GM12878 (cell line): ENCODE data around the gene ACKR2. TPM values are rescaled to one million over a fixed set of nuclear protein-coding genes. Genes with fewer than 3 reads are reported as not detected.

Experiments
- E4F1 ChIP-seq: fragments of 450-650 bp; IDR thresholded peaks from 2 replicates; pipeline ENCODE4 v1.6.1; 2018; ENCODE audit warnings: borderline replicate concordance, mild to moderate bottlenecking; ENCODE audit not compliant: partially characterized antibody
- MTA3 ChIP-seq: IDR thresholded peaks from 2 replicates; pipeline ENCODE4 v1.6.1; 2012; ENCODE audit warnings: low read length, inconsistent platforms, borderline replicate concordance
- NR2C1 ChIP-seq: fragments of 450-650 bp; IDR thresholded peaks from 2 replicates; pipeline ENCODE4 v1.6.1; 2017; ENCODE audit warnings: antibody characterized with exemption, mild to moderate bottlenecking, moderate library complexity
- NR2C2 ChIP-seq: IDR thresholded peaks from 2 replicates; pipeline ENCODE4 v1.6.1; 2011; ENCODE audit warnings: borderline replicate concordance, low read depth; ENCODE audit not compliant: control insufficient read depth, insufficient read length
- NR2F1 ChIP-seq: fragments of 450-650 bp; conservative IDR thresholded peaks from 2 replicates; pipeline ENCODE4 v1.6.1; 2017; ENCODE audit warnings: mild to moderate bottlenecking
- RELB ChIP-seq: fragments of 450-650 bp; IDR thresholded peaks from 2 replicates; pipeline ENCODE4 v1.6.1; 2017; ENCODE audit warnings: low read depth, mild to moderate bottlenecking, moderate library complexity
- SP1 ChIP-seq: IDR thresholded peaks from one replicate; pipeline ENCODE4 v1.6.1; 2011; ENCODE audit warnings: low read depth, low read length
- ZNF687 ChIP-seq: fragments of 450-650 bp; IDR thresholded peaks from 2 replicates; pipeline ENCODE4 v1.6.1; 2017; ENCODE audit warnings: mild to moderate bottlenecking, moderate library complexity
- polyA plus RNA-seq, 11 experiments: library from polyadenylated mRNA; depleted of rRNA in 4 of 11; unstranded in 6 of 11; stranded (reverse) in 5 of 11; fragments of >200 nt; fragmentation: Nextera tagmentation in 4 of 11; fragmentation: Illumina TruSeq in 1 of 11; extraction: Ambion mirVana in 4 of 11; extraction: Trizol in 1 of 11; gene quantifications; 1 replicate in 1 of 11; 2 replicates in 10 of 11; pipeline versions ENCODE4 v1.2.1 to v1.2.3, GENCODE V29; 2011 to 2016; ENCODE audit warnings: inconsistent platforms in 2 of 11, missing spikeins in 2 of 11, low read depth in 1 of 11
- total RNA-seq, 4 experiments: library from RNA; depleted of rRNA in 3 of 4; stranded (reverse); fragments of >200 nt in 3 of 4; fragmentation: Illumina TruSeq in 1 of 4; extraction: Trizol in 1 of 4; gene quantifications; 2 replicates each; pipeline versions ENCODE4 v1.2.1 to v1.2.3, GENCODE V29; 2013 to 2021

Gene ACKR2
- total and polyA plus RNA-seq, 10 of the 15 experiments (the other 5 are each of a cell fraction or from before 2014, with no cell fraction given): 0.05 to 0.91 (median 0.23) TPM; not detected in 2

- TF ChIP-seq ZNF687: no peak
- TF ChIP-seq E4F1: no peak
- no peak for TF ChIP-seq SP1
- no peak for TF ChIP-seq MTA3
- no peak for TF ChIP-seq NR2C2
- no peak for TF ChIP-seq NR2C1
- no peak for TF ChIP-seq NR2F1
- no peak for TF ChIP-seq RELB
Observed at GRCh38 chr3:42891042-42891441, 81.8 kb downstream of the ACKR2 start (continued).
